GM13976 (cell line): ENCODE results near the gene RAPGEF1.
"Not testable (repeated sequence)": the region's sequence is repeated elsewhere in the genome, so short reads cannot be mapped to it uniquely, and the experiment has no call there.

Experiments used
- DNase-seq: peaks from one replicate; pipeline ENCODE4 v3.0.0; 2012; ENCODE audit warnings: low spot score
- in situ Hi-C: fragments of 300-500 bp; cut with MboI; formaldehyde crosslinking; loops from one replicate; pipeline ENCODE4 v1.12.0; 2022; ENCODE audit warnings: low sequenced_read_pairs, mixed read lengths, inconsistent platforms; ENCODE audit not compliant: unreplicated experiment
- TF ChIP-seq, protein P1 (sequence below): IDR thresholded peaks from 2 replicates; pipeline ENCODE4 v1.5.1; 2012; ENCODE audit warnings: borderline replicate concordance, mild to moderate bottlenecking; ENCODE audit not compliant: insufficient read depth; ENCODE audit errors: extremely low read depth, missing control alignments, control extremely low read depth

RAPGEF1 gene

DNA sequence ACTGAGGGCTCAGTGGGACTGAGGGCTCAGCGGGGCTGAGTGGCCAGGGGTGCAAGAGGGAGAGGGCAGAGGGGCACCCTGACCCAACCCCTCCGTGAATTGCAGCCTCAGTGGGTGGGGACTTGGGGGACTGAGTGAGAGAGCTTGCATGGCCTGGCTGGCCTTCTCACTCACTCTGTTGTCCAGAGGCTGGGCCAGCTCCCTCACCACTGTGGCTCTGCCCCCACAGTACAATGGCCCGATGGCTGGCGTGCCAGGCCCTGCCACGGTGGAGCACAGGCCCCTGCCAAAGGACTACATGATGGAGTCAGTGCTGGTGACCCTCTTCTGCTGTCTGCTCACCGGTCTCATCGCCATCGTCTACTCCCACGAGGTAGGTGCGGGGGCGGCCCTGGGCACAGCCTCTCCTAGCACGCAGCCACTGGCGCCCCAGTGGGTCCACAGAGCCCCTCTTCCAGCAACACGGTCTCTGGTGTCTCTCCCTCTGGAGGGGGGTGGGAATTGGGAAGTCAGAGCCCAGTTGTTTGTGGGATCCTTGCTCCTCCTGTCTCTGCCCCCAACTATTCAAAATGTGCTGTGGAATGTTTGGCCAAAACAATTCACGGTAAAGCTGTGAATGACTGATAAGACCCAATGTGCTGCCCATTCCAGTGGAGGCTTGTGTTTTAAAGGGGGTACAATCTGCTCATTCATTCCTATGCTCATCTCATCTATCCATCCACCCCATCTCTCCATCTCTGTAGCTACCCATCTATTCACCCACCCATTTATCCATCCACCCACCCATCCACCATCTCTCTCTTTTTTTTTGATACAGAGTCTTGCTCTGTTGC, 183.8 kb downstream of the RAPGEF1 start:
- in situ Hi-C loops, result no loop called here
- TF ChIP-seq, protein P1, sequence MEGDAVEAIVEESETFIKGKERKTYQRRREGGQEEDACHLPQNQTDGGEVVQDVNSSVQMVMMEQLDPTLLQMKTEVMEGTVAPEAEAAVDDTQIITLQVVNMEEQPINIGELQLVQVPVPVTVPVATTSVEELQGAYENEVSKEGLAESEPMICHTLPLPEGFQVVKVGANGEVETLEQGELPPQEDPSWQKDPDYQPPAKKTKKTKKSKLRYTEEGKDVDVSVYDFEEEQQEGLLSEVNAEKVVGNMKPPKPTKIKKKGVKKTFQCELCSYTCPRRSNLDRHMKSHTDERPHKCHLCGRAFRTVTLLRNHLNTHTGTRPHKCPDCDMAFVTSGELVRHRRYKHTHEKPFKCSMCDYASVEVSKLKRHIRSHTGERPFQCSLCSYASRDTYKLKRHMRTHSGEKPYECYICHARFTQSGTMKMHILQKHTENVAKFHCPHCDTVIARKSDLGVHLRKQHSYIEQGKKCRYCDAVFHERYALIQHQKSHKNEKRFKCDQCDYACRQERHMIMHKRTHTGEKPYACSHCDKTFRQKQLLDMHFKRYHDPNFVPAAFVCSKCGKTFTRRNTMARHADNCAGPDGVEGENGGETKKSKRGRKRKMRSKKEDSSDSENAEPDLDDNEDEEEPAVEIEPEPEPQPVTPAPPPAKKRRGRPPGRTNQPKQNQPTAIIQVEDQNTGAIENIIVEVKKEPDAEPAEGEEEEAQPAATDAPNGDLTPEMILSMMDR, result no peak
- DNase-seq, result no peak

DNA sequence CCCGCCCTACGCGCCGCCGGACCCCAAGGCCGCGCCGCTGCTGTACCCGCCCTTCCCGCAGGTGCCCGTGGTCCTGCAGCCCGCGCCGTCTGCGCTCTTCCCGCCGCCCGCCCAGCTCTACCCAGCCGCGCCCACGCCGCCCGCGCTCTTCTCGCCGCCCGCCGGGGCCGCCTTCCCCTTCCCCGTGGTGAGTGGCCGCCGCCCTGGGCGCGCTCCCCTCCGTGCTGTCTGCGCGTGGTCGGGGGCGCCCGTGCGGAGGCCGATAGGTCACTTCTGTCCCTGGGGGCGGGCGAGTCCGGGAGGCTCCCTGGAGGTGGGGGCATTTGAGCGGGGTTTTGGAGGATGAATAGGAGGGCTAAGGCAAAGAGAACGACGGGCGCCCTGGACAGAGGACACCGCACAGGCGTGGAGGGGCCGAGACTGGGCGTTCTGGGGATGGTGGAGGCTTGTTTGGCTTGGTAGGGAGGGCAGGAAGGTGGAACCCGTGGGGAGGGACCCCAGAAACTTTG, 185.0 kb downstream of the RAPGEF1 start:
- in situ Hi-C loops, result no loop called here

DNA sequence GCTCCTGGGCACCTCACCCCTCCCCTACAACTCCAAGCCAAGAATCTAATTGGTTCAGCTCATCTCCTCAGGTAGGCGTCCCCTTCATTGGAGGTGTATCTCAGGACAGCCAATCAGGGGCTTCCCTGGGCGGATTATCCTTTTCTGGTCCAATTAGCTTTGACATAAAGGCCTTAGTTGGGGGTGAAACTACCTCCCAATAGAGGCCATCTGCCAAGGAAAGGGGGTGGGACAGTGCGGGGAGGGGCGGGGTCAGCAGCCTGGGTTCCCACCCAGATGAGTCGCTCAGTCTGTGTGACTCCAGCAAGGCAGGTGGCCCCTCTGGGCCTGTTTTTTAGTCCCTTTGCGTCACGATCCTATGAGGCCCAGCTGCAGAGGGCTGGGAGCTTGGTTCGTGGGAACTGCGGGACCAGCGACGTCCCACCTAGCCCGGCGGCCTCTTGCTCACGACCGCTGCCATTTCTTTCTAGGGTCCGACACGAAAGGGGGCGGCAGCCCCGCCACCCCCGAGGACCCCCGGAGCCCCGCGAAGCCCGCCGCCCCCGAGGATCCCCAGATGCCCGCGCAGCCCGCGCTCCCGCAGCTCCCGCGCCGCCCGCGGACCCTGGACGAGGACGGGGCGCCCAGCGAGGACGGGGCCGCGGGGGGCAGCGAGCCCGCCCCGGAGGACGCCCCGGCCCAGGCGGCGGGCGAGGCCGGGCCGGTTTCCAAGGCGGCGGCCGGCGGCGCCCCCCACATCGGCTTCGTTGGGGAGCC, 185.6 kb downstream of the RAPGEF1 start:
- in situ Hi-C loops, result no loop called here
- TF ChIP-seq, protein P1, result no peak
- no peak for DNase-seq

More for the DNA sequence above, 185.0 kb downstream of the RAPGEF1 start:
- no peak for DNase-seq
- TF ChIP-seq, protein P1, result no peak

DNA sequence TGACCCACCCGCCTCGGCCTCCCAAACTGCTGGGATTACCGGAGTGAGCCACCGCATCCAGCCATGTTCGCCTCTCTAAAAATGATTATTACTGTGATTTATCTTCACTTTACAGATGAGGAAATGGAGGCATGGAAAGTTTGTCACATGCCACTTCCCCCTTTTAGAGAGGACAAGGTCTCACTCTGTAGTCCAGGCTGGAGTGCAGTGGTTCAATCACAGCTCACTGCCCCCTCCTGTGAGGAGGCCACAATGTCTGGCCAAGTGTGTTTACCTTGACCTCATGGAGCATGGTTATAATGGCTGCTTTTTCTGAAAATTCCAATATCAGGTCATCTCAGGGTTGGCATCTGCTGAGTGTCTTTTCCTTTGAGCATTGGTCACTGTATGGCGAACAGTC, 187.8 kb downstream of the RAPGEF1 start:
- TF ChIP-seq, protein P1, result no peak
- DNase-seq, result no peak
- in situ Hi-C loops, result no loop called here

DNA sequence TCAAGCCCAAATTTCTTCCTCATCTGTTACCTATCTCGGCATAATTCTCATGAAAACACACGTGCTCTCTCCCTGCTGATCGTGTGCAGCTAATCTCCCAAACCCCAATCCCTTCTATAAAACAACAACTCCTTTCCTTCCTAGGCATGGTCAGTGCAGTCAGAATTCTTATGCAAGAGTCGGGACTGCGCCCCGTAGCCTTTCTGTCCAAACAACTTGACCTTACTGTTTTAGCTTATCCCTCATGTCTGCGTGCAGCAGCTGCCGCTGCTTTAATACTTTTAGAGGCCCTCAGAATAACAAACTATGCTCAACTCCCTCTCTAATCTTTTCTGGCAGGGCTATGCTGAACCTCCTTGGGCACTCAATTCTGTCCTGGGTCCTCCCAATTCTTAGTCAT, 189.4 kb downstream of the RAPGEF1 start:
- in situ Hi-C loops, DNase-seq: not testable (repeated sequence)

DNA sequence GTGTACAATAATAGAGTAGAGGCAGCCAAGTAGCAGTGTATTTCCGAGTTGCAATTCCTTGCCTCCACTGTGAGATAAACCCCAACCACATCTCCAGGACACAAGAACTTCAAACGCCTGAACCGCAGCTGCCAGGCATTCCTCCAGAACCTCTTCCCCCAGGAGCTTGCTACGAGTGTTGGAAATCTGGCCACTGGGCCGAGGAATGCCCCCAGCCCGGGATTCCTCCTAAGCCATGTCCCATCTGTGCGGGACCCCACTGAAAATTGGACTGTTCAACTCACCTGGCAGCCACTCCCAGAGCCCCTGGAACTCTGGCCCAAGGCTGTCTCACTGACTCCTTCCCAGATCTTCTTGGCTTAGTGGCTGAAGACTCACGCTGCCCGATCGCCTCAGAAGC, 190.7 kb downstream of the RAPGEF1 start:
- in situ Hi-C loops, DNase-seq: not testable (repeated sequence)

DNA sequence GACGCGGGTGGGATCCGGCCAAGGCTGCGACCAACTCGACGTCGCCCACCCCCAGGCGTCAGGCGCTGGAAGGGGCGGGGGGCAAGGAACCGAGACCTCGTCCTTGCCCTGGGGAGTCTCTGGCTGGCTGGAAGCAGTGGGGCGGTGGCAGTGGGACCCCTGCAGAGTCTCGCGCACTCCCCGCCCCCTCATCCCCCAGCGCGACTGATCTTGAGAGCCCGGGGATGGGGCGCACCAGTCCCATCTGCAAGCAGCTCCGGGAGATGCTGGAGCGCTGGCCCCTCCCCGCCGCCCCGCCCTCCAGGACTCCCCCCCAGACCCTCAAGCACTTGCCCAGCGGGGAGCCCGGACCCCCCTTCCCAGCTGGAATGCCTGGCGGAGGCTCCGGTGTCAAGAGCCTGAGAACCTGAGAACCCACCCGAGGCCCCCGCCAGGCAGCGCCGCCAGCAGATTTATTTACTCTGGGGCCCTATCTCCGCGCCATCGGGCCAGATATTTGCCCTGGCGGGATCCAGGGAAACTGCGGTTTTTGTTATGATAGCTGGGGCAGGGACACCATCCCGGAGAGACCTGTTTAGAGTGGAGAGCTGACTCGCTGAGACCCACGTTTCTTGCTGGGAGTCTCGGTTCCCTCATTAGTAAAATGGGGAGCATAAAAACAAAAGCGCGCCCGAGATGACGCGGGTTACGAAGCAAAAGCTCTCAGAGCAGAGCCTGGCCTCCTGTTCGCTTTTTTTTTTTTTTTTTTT, 193.4 kb downstream of the RAPGEF1 start:
- in situ Hi-C loops, result no loop called here
- TF ChIP-seq, protein P1, result no peak
- DNase-seq, result peak; percentile 31
